HG03064 (cell line): ENCODE results near the gene SVEP1.
"Not testable (repeated sequence)": the region's sequence is repeated elsewhere in the genome, so short reads cannot be mapped to it uniquely, and the experiment has no call there.

Experiments
- ATAC-seq: cut with Tn5 transposase; IDR thresholded peaks from one replicate; pipeline ENCODE4 v1.9.1; 2021; ENCODE audit warnings: low read depth; ENCODE audit not compliant: unreplicated experiment

Gene SVEP1

DNA sequence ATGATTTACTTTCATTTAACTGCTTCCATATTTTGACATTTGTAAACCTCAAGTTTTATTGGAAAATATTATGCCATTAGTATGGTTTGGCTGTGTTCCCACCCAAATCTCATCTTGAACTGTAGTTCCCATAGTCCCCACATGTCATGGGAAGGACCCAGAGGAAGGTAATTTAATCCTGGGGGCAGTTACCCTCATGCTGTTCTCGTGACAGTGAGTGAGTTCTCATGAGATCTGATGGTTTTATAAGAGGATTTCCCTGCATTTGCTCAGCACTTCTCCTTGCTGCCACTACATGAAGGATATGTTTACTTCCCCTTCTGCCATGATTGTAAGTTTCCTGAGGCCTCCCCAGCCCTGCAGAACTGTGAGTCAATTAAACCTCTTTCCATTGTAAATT, 48.3 kb downstream of the SVEP1 start:
- ATAC-seq, result not testable (repeated sequence)

DNA sequence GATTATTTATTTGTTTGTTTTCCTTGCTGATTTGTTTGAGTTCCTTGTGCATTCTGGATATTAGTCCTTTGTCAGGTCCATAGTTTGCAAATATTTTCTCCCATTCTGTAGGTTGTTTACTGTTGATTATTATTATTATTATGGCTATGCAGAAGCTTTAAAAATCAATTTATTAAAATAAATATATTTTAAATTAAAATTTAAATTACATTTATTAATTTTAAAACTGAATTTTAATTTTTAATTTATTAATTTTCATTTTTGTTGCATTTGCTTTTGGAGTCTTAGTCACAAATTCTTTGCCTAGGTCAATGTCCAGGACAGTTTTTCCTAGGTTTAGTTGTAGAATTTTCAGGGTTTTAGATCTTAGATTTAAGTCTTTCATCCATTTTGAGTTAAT, 50.9 kb downstream of the SVEP1 start:
- ATAC-seq, result no peak

DNA sequence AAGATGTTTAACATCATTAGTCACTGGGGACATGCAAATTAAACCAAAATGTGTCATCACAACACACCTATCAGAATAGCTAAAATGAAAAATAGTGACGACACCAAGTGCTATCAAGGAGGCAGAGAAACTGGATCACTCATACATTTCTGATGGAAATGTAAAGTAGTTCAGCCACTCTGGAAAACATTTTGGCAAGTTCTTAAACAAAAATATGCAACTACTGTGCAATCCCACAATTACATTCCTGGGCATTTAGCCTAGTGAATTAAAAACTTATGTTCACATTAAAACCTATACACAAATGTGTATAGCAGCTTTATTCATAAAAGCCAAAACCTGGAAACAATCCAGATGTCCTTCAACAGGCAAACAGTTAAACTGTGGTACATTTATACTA, 53.1 kb downstream of the SVEP1 start:
- ATAC-seq, result no peak

DNA sequence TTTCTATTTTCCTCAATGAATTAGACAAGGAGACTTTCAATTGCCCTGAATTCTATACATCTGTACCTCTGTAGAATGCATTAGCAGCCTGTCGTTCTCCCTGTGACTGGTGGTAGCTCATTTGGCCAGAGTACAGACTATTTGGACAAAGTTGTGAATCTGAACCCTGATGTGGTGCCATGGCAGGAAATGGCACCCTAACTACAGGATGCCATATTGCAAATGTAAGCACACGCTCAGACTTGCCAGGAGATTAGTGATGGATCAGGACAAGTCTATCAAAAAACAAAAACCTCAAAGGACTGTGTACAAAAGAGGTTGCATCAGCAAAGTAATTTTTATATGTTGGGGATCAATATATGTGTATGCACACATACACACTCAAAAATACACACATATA, 58.3 kb downstream of the SVEP1 start:
- ATAC-seq, result no peak

DNA sequence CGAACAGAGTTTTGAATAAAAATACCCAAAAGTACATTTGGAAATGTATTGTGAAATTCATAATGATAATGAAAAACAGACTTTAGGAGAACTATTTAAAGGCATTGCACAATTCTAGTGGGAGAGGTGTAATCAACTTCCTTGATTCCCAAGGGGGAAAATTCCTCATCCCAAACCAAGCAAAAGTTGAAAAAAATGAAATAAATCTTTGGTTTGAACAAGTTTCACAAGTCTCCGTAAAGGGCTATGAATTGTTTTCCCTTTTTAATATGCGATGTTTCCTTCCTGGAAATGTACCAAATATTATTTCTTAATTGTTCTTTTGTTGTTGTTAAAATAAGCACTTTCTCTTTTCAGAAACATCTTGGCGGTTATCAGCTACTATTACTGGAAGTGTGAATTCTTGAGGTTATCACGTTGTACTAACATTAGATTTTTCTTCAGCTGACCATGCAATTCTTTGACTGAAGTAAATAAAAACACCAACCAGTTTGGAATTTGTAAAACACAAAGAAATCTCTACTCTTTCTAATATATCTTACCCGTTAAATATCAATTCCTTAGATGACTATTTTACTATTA, 59.3 kb downstream of the SVEP1 start:
- no peak for ATAC-seq

DNA sequence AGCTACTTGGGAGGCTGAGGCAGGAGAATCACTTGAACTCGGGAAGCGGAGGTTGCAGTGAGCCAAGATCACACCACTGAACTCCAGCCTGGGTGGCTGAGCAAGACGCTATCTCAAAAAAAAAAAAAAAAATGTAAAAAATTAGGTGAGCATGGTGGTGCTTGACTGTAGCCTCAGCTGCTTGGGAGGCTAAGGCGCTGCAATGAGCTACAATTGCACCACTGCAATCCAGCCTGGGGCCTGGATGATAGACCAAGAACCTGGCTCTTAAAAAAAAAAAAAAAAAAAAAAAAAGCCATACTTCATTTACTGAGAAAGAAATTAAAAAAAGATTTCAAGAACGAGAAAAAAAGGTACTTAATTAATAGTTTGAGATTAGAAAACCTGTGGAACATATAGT, 62.1 kb downstream of the SVEP1 start:
- no peak for ATAC-seq

DNA sequence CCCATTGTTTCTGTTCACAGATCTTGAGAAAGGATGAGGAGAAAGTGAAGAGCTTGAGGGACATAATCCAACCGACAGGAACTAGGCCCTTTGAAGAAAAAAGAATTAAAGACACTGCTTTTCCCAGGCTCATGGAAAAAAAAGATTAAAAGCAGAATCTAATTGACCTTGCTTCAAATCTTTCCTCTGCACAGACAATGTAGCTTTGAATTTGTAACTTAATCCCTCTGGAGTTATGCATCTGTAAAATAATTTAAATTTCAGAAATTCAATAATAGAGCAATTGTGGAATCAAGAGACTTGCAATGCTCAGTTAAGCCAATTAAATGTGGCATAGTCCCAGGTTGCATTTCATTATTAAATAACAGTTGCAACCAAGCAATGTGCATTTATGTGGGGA, 64.6 kb downstream of the SVEP1 start:
- ATAC-seq, result no peak

DNA sequence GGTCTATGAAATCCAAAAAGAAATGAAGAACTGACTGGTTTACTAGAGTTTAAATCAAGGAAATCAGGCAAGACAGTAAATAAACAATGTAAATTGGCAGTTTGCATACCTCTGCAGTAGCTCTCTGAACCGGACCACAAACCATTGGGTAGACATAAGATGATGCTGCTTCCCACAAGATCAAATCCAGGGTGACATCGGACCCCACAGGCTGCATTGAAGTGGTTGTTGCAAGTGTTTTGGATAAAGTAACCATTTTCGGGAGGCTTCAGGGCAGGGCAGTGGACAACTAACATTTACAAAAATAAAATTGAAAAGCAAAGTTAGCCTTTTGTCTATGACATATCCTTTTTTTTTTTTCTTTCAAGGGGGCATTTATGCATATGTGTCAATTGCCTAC, 66.7 kb downstream of the SVEP1 start:
- ATAC-seq, result no peak

DNA sequence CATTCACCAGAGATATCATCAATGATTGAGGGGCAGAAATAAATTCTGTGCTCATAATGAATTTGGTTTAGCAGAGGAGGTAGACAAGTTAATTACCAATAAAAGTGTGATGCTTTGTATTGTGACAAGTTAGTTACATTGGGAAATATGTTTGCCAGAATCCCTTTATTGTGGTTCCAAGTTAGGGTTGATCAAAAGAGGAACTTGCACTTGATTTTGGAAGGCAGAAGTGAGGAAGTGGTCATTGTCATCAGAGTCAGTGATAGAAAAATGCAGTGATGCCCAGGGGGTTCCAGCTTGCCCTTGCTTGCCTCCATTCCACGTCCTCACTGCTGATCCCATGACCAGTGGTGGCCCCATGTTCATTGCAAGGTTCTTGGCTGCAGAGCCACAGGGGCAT, 69.7 kb downstream of the SVEP1 start:
- ATAC-seq, result no peak

DNA sequence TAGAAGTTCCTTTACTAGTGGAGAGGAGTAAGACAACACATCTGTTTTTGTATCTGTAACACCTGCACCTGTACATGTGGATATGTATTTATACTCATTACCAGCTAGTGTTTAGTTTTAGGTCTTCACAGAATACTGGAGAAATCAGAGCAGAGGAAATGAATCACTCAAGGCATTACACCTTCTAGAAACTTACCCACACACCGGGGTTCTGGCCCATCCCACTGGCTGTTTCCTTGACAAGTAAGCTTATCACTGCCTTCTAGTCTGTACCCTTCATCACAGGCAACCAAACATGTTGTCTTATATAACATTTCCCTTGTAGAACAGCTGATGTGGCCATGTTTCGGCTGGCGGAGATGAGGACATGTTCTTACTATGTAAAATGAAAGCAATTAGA, 76.7 kb downstream of the SVEP1 start:
- no peak for ATAC-seq

DNA sequence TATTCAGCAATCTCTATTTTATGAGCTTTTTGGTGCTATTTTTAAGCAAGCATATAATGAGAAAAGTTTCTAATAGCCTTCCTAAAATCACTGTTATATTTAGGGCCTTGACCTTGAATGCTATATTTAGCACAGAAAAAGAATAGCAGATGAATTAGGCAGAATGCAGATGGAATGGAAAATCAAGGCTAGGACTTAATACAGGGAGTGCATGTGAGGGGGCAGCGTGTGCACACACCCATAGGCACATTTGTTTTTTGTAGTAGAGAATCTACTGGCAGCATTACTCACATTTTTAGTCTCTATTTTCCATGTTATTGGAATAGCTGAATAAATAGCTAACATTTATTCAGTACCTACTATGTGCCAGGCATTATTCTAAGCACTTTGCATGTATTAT, 79.9 kb downstream of the SVEP1 start:
- ATAC-seq, result no peak

DNA sequence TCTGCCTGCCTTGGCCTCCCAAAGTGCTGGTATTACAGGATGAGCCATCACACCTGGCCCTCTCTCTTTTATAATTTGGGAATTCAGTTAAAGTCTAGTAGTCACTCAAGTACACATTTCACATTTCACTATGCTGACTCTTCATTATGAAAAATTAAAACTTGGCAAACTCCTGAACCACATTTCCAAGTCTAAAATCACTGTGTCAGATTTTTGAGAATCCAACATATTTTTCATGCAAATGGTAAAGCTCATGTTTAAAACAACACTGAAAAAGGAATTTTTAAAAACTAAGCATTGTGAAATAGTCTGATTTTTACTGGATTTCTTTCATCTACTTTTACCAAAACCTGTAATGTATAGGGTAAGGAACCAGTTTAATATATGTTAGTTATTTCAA, 92.3 kb downstream of the SVEP1 start:
- ATAC-seq, result no peak

DNA sequence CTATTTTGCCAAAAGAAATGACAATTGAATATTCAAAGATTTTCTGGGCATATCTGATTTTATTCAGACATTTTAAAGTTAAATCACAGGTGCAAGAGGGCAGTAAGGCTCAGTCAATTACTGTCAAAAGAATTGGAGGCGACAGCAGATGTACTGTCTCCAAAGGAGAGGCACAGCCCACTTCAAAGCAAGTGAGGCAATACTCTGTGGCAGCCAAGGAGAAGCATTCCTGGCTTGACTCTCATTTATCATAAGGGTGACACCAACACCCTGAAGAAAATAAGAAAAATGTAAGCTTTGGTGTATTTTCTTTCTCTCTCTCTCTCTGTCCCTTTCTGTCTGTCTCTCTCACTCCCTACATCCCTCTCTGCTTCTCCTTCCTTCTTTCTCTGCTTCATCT, 93.3 kb downstream of the SVEP1 start:
- ATAC-seq, result no peak

DNA sequence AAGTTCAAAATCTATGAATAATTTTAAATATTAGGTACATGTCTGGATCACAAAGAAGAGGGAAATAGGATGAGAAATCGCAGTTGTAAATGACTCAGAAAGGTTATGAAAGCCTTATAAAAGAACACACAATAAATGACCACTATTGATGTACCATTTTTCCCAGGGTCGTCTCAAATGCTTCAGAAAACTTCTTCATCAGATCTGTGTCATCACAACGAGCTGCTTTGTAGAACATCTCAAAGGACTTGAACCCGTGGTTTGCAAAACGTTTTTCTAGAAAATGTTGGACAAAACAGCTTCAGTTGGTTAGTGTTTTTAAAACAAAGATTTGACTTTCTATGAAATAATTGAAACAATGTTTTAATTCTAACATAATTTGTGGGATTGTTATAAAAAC, 100.1 kb downstream of the SVEP1 start:
- no peak for ATAC-seq

DNA sequence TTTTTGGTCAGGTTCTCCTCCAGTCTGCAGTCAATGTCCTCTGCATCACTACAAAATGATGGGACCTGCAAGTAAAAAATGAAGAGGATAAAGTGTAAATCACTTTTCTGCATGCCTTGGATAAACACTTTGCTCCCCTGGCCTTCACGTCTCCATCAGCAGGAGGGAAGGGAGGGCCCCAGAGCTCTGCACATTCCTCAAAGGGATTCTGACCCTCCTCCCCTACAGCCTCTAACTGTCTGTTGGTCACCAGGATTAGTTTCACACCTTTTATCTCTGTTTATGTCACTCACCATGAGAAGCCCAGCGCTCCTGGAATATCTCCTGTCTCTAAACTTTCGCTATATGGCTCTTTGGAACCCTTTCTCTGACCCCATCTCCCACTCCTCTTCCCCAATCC, 103.3 kb downstream of the SVEP1 start:
- no peak for ATAC-seq

DNA sequence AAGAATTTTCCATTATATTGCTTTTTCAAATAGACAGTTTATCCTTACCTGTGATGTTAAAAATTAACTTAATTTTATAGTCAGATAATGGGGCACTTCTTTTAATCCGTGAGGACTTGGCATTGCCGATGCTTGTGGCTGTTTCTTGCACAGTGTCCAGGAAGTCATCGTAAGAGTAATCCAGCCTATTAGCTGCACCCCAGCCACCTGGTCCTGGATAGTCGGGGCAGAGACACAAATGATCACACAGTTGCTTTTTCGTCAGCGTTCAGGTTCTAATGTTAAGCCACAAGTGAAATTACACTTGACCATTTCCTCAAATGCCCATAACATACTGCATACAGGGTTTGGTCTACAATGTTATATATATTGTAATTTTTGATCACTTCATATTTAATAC, 107.4 kb downstream of the SVEP1 start:
- ATAC-seq, result no peak

DNA sequence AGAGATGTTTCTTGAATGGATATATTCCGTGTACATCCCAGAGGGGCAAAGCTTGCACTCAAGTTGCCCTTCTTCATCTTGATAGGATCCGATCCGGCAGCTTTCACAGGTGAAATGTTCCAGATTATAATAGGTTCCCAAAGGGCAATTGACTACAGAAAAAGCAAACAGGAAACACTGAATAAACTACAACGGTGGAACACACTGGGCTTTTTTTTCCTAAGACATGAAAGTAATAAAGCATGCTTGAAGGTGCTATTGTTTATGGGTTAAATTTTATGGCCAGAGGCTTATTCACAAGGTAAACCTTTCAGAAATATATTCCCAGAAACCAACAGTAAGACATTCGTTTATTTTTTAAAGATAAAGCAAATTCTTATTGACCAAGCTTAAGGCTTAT, 110.6 kb downstream of the SVEP1 start:
- no peak for ATAC-seq

DNA sequence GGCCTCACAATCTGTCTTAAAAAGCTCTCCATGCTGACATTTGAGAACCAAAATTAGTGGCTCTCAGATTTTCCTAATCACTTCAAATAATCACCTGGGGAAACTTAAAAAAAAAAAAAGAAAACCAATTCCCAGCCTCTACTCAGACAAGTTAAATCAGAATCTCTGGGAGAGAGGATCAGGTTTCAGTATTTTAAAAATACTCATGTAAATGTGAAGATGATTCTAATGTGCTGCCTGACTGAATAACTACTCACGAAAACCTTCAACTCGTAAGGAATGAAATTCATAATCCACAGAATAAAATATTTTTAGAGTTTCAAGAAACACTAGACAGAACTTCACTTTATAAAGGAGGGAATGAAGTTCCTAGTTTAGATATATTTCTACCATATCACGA, 114.4 kb downstream of the SVEP1 start:
- ATAC-seq, result no peak

DNA sequence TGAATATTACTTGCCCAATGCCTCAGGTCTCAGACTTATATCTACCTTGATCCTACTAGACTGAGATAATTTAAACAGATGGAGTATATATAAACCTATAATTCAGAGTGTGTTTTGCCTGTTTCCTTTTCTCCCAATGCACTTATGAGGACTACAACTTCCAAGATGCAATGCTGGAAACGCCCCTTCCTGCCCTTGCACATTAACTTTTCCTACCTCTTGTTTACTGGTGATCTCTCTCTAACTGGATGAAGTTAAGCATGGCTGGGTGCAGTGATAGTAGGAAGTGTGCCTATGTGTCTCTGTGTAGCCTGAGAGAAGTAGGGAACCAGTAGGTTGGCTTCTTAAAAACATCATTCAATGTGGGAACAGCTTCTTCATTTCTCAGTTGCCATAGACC, 115.2 kb downstream of the SVEP1 start:
- no peak for ATAC-seq

DNA sequence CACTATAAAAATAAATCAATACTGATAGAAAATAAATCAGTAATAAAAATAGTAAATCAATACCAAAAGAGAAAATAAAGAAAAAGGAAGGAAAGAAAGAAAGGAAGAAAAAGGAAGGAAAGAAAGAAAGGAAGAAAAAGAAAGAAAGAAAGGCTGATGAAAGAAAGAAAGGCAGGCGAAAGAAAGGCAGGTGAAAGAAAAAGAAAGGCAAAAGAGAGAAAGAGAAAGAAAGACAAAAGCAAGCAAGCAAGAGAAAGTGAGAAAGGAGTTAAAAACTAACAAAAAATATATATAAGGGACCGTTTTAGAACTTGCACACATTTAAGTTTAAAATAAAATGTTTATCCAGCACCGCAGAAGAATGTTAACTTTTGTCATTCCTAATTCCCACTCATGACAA, 116.0 kb downstream of the SVEP1 start:
- no peak for ATAC-seq

DNA sequence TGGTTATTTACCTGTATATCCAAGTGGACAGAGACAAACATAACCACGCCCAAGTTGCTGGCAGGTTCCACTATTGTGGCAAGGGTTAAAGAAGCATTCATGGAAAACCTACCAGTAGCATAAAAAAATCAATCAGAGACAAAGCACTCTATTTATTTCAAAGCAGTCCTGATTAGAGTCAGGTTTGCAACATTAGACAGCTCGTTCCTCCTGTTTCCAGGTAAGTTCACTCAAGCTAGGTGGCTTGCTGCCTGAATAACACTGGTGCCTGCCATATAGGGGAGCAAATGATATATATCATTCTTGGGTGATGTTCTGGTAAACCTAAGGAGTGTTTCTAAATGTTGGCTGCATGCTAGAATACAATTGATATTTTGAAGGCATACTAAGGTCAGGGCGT, 122.3 kb downstream of the SVEP1 start:
- no peak for ATAC-seq

DNA sequence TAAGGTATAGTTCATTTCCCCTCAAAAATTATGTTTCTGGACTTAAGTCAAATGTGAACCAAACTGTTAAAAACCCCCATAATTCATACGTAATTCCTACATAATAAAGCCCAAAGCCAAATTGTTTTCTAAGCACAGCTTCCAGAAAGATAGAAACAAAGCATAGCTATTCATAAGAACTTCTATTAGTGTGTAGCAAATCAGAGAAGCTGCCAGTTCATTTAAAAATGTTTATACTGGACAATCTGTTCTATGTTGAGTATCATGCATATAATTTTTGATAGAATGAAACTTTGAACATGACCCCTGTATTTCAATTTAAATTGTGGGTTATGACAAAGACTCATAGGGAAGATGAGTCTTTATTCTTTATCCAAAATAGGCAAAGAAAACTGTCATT, 122.9 kb downstream of the SVEP1 start:
- no peak for ATAC-seq

DNA sequence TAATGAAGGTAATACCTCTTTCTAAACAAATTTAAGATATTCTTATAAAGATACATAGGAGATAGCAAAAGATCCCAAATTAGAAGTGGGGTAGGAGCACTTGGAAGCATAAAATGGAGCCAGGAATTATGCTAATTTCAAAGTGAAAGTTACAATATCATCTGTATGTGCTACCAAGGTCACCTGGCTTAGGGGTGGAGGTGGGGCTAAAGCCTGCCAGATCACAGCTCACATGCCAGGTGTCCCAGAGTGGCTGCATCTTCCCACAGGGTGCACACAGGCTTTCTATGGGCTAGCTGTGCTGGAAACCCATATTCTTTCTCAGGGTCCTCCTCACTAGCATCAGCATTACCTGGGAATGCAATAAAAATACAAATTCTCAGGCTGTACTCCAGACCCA, 123.7 kb downstream of the SVEP1 start:
- ATAC-seq, result no peak
